CD4-positive, alpha-beta T cell (primary cell): Measurements from ENCODE around the gene NXN. TPM values are rescaled to one million over a fixed set of nuclear protein-coding genes. Genes with fewer than 3 reads are reported as not detected.

Experiments used
- ATAC-seq: fragments of 200-7000 bp; cut with Tn5 transposase; one replicate; pipeline ENCODE4 v1.10.0; 2022; ENCODE audit warnings: mild to moderate bottlenecking; ENCODE audit not compliant: poor library complexity
- CTCF ChIA-PET: fragments of 350-600 bp; sonication (Branson Sonifier 250); formaldehyde crosslinking; loops from one replicate; lab custom pipeline; 2021; ENCODE audit warnings: antibody characterized with exemption, inconsistent platforms; lab: Charles Lee
- POLR2A ChIA-PET: fragments of 350-600 bp; sonication (Branson Sonifier 250); formaldehyde crosslinking; loops from one replicate; lab custom pipeline; 2021; ENCODE audit warnings: antibody characterized with exemption, inconsistent platforms; lab: Charles Lee
- DNase-seq, 14 experiments: peaks; one replicate each; pipeline ENCODE4 v3.0.0-alpha.2; 2013 to 2020; ENCODE audit warnings: mixed read lengths in 2 of 14
- H3K27ac ChIP-seq, 2 donors: one replicate each; pipeline versions ENCODE4 v1.5.1 to v1.7.0; 2013; ENCODE audit warnings: low read length in 2 of 2, low read depth in 1 of 2, mild to moderate bottlenecking in 1 of 2
- H3K27me3 ChIP-seq, 2 experiments: 1 replicate in 1 of 2; 2 replicates in 1 of 2; pipeline versions ENCODE4 v1.6.1 to v1.7.0; 2013; ENCODE audit warnings: low read length in 2 of 2, control low read depth in 1 of 2, mild to moderate bottlenecking in 1 of 2, moderate library complexity in 1 of 2; ENCODE audit not compliant: insufficient read depth in 2 of 2, control insufficient read depth in 1 of 2
- H3K36me3 ChIP-seq: one replicate; pipeline ENCODE4 v1.6.1; 2013; ENCODE audit warnings: low read length, control low read depth; ENCODE audit not compliant: insufficient read depth
- H3K4me1 ChIP-seq: one replicate; pipeline ENCODE4 v1.6.1; 2013; ENCODE audit warnings: low read length, control low read depth; ENCODE audit not compliant: insufficient read depth
- H3K4me3 ChIP-seq: one replicate; pipeline ENCODE4 v1.5.1; 2013; ENCODE audit warnings: mild to moderate bottlenecking, low read length, moderate library complexity
- H3K9me3 ChIP-seq, 2 experiments: 1 replicate in 1 of 2; 2 replicates in 1 of 2; pipeline versions ENCODE4 v1.6.1 to v1.7.0; 2013; ENCODE audit warnings: low read length in 2 of 2, mild to moderate bottlenecking in 2 of 2, control low read depth in 1 of 2, moderate library complexity in 1 of 2; ENCODE audit not compliant: control insufficient read depth in 1 of 2, insufficient read depth in 1 of 2
- H3K27ac Mint-ChIP-seq: one replicate; pipeline ENCODE4 v1.8.0; 2020; ENCODE audit warnings: mixed read lengths
- H3K27me3 Mint-ChIP-seq: one replicate; pipeline ENCODE4 v1.8.0; 2021; ENCODE audit warnings: mixed read lengths
- H3K36me3 Mint-ChIP-seq: one replicate; pipeline ENCODE4 v1.8.0; 2021; ENCODE audit warnings: low read depth, mixed read lengths
- H3K4me1 Mint-ChIP-seq: one replicate; pipeline ENCODE4 v1.8.0; 2021; ENCODE audit warnings: low read depth, mixed read lengths
- H3K4me3 Mint-ChIP-seq: one replicate; pipeline ENCODE4 v1.8.0; 2020; ENCODE audit warnings: mild to moderate bottlenecking, mixed read lengths
- H3K9me3 Mint-ChIP-seq: one replicate; pipeline ENCODE4 v1.8.0; 2020; ENCODE audit warnings: mixed read lengths
- intact Hi-C, 2 experiments: fragments of 100-400 bp; cut with DNase I in 1 of 2; cut with micrococcal nuclease in 1 of 2; formaldehyde crosslinking; loops; one replicate each; pipeline versions ENCODE4 v1.15.1 to v1.9.0; 2023 to 2025; cut with DNase I, micrococcal nuclease
- total RNA-seq, 174 experiments: library from RNA in 2 of 174; stranded (reverse) in 2 of 174; gene quantifications; one replicate each; pipeline ENCODE4 v1.2.3 and lab custom pipeline; 2021 to 2026
- TF ChIP-seq, protein P1 (sequence below): fragments of 200-600 bp; IDR thresholded peaks from one replicate; pipeline ENCODE4 v1.8.0; 2022; ENCODE audit warnings: antibody characterized with exemption, mild to moderate bottlenecking

NXN gene
- total RNA-seq, 2 experiments from 2014 or later: 0.80 to 0.98 TPM

DNA sequence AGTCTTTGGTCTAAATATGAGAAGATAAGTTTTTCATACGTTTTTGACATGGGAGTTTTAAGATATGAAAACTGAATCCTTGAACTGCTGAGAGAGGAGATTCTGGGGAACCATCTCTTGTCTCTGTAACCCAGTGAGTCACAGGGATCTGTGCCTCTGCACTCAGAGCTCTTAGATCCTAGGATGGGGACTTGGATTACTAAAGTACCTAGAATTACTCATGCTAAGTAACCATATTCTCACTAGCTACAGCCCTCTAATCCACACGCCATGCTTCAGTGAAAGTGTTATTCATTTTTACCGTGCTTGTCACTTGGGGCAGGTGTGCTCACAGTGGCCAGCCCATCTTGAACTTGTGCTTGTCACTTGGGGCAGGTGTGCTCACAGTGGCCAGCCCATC is 195.4 kb downstream of the NXN start:
- intact Hi-C loops: no loop called here
- ATAC-seq: no peak

DNA sequence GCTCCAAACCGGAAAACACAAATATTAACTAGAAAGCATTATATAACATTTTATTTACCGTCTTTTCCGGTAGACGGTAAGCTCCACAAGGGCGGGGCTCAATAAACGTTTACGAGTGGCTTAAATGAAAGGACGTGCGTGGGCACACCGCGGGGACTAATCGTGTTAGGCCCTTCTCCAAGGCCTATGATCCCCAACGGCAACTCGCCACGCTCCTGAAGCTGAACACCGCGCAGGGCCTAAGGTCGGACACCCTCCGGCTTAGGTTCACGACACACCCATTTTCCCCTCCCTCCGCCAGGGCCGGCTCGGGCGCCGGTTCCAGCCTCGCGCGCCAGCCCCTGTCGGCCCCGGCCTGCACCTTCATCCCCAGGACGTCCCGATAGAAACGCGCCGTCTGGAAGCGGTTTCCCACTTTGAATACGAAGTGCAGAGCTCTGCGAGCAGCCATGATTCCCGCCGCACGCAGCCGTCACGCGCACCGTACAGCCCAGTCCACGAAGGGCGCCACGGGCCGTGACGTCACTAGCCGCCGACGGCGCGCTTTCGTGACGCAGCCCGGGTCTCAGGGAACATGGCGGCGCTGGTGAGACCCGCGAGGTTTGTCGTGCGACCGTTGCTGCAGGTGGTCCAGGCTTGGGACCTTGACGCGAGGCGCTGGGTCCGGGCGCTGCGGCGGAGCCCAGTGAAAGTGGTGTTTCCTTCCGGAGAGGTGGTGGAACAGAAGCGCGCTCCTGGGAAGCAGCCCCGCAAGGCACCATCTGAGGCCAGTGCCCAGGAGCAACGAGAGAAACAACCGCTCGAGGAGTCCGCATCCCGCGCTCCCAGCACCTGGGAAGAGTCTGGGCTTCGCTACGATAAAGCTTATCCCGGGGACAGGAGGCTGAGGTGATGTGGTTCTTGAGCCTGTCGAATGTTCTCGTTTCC is 197.5 kb downstream of the NXN start, which contains the start of the genes GLOD4 and MRM3:
Gene GLOD4 (minus strand): TSS at position 476 of the 927 bp plus-strand sequence. CDS start 25 bp downstream, at position 451.
Gene MRM3 (plus strand): TSS at position 549 of the 927 bp plus-strand sequence. CDS start 26 bp downstream, at position 575.
- H3K27ac Mint-ChIP-seq: peak within 1 kb of the TSS; percentile 99
- peaks cover 40% of the 10 kb centered on the region for H3K4me1 Mint-ChIP-seq
- POLR2A ChIA-PET: interaction anchor here (0.6 to 3.2 kb wide), 17 partner anchors 9 to 372 kb away, joined by 3 to 49 read pairs (median 4); partner anchors contain the start of genes GEMIN4, TIMM22 and VPS53
- H3K4me3 ChIP-seq: peak within 1 kb of the TSS; percentile 71
- H3K27me3 Mint-ChIP-seq: no peaks in the 10 kb centered on the region
- H3K9me3 Mint-ChIP-seq: no peaks in the 10 kb centered on the region
- peak within 1 kb of the TSS; percentile 93 to 94 for H3K27ac ChIP-seq
- peak within 1 kb of the TSS; percentile 100 for H3K4me3 Mint-ChIP-seq
- TF ChIP-seq, protein P1, sequence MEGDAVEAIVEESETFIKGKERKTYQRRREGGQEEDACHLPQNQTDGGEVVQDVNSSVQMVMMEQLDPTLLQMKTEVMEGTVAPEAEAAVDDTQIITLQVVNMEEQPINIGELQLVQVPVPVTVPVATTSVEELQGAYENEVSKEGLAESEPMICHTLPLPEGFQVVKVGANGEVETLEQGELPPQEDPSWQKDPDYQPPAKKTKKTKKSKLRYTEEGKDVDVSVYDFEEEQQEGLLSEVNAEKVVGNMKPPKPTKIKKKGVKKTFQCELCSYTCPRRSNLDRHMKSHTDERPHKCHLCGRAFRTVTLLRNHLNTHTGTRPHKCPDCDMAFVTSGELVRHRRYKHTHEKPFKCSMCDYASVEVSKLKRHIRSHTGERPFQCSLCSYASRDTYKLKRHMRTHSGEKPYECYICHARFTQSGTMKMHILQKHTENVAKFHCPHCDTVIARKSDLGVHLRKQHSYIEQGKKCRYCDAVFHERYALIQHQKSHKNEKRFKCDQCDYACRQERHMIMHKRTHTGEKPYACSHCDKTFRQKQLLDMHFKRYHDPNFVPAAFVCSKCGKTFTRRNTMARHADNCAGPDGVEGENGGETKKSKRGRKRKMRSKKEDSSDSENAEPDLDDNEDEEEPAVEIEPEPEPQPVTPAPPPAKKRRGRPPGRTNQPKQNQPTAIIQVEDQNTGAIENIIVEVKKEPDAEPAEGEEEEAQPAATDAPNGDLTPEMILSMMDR: no peak
- no peaks in the 10 kb centered on the region for H3K27me3 ChIP-seq
- H3K36me3 Mint-ChIP-seq: peaks cover 56% of the 10 kb centered on the region
- no peaks in the 10 kb centered on the region for H3K9me3 ChIP-seq
- intact Hi-C loops: loop anchor here (1.0 to 2.0 kb wide), 4 partner anchors 30 to 214 kb away; partner anchors contain the start of genes GEMIN4 (in 2 of the 2), NXN (in 1 of the 2) and VPS53 (in 1 of the 2)
- peaks cover 19% of the 10 kb centered on the region for H3K36me3 ChIP-seq
- peaks cover 27% of the 10 kb centered on the region for H3K4me1 ChIP-seq
- CTCF ChIA-PET: interaction anchor here (2.1 to 2.8 kb wide), 4 partner anchors 13 to 214 kb away, joined by 9 to 17 read pairs (median 11); partner anchors contain the start of genes GEMIN4 and TIMM22
- ATAC-seq (peak; percentile 91), DNase-seq (peak; percentile 86 to 98 (median 94))

More for the DNA sequence above, 195.4 kb downstream of the NXN start:
- TF ChIP-seq, protein P1: no peak
- no peak overlapping the region for H3K4me3 ChIP-seq
- no peaks in the 10 kb centered on the region for H3K9me3 ChIP-seq
- POLR2A ChIA-PET: no interaction called here
- H3K27ac ChIP-seq: no peak overlapping the region
- no peak for DNase-seq
- Mint-ChIP-seq H3K9me3 (no peaks in the 10 kb centered on the region), H3K4me3 (peak overlapping the region; percentile 100), H3K4me1 (peaks cover 39% of the 10 kb centered on the region), H3K27me3 (no peaks in the 10 kb centered on the region), H3K27ac (peak overlapping the region; percentile 99), H3K36me3 (peaks cover 48% of the 10 kb centered on the region)
- H3K27me3 ChIP-seq: no peaks in the 10 kb centered on the region
- peaks cover 27% of the 10 kb centered on the region for H3K4me1 ChIP-seq
- CTCF ChIA-PET: no interaction called here
- peaks cover 16% of the 10 kb centered on the region for H3K36me3 ChIP-seq

DNA sequence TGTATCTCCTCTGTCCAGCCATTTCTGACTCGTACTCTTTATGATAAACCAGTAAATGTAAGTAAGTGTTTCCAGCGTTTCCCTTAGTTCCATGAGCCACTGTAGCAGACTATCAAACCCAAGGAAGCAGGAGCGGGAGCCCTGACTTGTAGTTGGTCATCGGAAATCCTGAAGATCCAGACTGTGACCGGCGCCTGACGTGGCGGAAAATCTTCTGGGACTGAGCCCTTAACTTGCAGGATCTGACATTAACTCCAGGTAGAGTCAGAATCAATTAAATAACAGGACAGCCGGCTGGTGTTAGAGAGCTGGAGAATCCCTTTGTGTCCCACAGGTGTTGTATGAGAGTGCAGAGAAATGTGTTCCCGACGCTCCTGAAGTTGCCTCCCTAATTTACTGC is 201.5 kb downstream of the NXN start:
- TF ChIP-seq, protein P1: no peak
- Mint-ChIP-seq H3K27me3 (no peaks in the 10 kb centered on the region), H3K9me3 (no peaks in the 10 kb centered on the region), H3K4me1 (peaks cover 36% of the 10 kb centered on the region), H3K36me3 (peaks cover 87% of the 10 kb centered on the region), H3K4me3 (no peak overlapping the region), H3K27ac (no peak overlapping the region)
- intact Hi-C loops: no loop called here
- DNase-seq (no peak), ATAC-seq (no peak)
- Histone ChIP-seq H3K36me3 (peaks cover 58% of the 10 kb centered on the region), H3K27ac (no peak overlapping the region), H3K9me3 (no peaks in the 10 kb centered on the region), H3K27me3 (no peaks in the 10 kb centered on the region), H3K4me3 (no peak overlapping the region), H3K4me1 (peaks cover 22% of the 10 kb centered on the region)
- POLR2A ChIA-PET: interaction anchor here (0.6 kb wide), 1 partner anchor 443 kb away, joined by 3 read pairs; no protein-coding TSS in a partner anchor
- CTCF ChIA-PET: no interaction called here
